HG02798 (cell line): ENCODE data around the gene MYO16.
"Not testable (repeated sequence)": the region's sequence is repeated elsewhere in the genome, so short reads cannot be mapped to it uniquely, and the experiment has no call there.

ENCODE experiments used
- ATAC-seq: cut with Tn5 transposase; IDR thresholded peaks from one replicate; pipeline ENCODE4 v1.9.1; 2021; ENCODE audit warnings: mild to moderate bottlenecking; ENCODE audit not compliant: unreplicated experiment, poor library complexity

The MYO16 gene

DNA sequence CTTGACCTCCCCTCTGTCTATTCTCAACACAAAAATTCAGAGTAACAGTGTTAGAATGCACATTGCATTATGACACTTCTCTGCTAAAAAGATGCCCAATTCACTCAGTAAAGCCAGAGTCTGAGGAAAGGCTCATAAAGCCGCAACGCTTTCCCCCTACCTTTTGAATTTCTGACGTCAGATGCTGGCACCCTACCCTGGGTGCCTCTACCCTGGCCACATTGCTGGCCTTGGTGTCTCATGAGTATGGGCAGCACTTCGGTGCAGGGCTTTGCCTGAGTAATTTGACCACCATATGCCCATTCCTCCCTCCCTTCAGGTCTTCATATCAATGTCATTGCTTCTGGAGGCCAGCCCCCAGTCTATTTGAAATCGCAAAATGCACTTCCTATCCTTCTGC, 229.3 kb downstream of the MYO16 start:
- ATAC-seq, result no peak

DNA sequence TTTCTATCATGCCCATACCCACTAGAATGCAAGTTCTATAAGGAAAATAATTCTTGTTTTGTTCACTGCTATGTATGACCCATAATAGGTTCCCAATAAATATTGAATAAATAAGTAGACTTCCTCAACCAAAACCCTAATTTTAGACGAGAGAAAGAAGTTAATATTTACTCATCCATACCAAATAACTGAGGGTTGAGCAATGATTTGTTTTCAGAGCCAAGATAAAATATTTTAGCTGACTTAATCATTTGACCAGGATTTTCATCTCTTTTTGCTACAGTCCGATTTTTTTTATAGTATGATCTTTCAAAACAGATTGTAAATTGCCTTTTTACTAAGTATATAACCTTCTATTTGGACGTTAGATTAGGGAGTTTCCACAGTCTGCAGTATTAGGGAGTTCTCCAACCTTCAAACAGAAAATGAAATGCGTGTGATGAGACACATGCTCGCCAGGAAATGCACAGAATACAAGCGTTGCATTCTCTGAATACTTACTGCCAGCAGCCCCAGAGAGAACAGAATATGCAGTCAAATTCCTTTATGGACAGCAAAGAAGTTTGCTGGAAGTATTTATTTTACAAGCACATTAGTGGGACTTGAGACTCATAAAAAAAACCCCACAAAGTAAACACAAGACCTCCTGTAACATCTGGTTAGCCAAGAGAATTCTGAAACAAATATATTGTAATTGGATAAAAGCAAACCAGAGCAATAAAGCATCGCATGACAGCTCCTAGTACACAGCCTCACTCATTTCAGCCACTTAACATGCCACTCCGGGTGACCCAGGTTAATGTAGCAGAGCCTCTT, 230.0 kb downstream of the MYO16 start:
- peak; percentile 49 for ATAC-seq

DNA sequence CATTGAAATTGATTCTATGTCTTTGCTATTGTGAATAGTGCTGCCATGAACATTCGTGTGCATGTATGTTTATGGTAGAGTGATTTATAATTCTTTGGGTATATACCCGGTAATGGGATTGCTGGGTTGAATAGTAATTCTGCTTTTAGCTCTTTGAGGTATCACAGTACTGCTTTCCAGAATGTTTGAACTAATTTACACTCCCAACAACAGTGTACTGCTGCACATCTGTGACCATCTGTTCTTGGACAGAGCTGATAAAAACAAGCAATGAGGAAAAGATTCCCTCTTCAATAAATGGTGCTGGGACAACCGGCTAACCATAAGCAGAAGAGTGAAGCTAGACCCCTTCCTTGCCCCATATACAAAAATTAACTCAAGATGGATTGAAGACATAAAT, 231.0 kb downstream of the MYO16 start:
- ATAC-seq, result no peak

DNA sequence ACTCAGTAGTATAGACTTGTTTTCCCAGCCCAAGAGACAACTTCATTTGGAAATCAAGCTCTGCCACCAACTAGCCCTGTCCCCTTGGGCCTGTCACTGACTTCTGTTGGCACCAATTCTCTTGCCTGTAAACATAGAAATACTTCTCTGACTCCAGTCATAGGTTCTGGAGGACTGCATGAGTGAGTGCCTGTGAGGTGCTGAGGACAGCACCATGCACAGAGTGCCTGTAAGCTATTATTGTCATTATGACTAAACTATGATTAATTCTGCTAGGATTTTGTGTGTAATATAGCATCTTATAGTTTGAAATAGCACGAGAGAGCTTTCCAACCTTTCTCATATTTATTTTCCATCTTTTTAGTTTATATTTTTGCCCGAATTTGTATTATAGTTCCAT, 247.9 kb downstream of the MYO16 start:
- no peak for ATAC-seq

GRCh38 chr13:108878732-108879131, 249.3 kb downstream of the MYO16 start:
- no peak for ATAC-seq

DNA sequence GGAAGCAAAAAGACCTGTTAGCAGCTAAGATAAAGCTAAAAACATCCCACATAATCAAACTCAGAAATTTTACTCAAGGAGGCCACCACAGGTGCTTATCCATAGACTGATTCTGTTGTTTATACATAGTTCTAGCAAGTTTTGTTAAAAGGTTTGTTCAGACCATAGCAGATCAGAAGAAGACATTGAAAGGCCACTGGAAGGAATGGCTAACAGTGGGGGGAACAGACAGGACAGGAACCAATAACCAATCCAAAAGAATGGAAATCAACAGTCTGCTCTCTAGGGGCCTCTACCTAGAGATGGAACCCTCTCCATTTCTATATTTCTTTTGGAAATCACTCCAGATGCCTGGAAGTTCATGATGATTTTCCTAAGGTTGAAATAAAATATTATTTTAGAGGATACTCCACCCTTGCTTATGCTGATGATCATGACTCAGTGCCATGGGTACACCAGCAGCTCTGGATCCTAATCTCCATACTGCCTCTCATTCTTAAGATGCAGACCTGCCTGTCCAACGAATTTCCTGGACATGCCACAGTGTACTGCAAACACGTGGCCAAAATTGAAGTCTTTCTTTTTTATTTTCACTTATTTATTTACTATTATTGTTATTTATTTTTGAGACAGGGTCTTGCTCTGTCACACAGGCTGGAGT, 260.0 kb downstream of the MYO16 start:
- ATAC-seq, result no peak

DNA sequence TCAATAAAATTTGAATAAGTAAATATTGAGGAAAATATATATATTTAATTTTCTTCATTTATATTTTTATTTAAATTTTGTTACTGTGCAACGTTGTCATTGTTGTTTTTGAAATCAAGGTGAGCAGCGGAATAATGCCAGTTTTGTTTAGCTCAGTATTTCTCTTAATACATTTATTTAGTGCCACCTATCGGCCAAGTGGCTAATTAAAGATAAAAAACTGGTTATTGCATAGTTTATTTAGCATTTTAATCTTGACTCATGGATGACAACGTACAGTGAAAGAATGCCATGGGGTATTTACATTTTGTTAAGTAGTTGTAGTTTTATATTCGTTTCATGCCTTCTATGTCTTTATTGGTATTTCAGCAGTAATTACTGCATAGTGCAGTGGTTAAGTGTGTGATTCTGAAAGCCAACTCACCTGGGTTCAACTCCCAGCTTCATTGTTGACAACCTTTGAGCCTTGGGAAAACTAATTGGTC, 265.9 kb downstream of the MYO16 start:
- no peak for ATAC-seq

- no peak for ATAC-seq
Observed at GRCh38 chr13:108897955-108898354, 268.5 kb downstream of the MYO16 start.

GRCh38 chr13:108902405-108903155, 273.2 kb downstream of the MYO16 start:
- ATAC-seq, result no peak

- no peak for ATAC-seq
Observed at GRCh38 chr13:108903613-108904012, 274.2 kb downstream of the MYO16 start.

DNA sequence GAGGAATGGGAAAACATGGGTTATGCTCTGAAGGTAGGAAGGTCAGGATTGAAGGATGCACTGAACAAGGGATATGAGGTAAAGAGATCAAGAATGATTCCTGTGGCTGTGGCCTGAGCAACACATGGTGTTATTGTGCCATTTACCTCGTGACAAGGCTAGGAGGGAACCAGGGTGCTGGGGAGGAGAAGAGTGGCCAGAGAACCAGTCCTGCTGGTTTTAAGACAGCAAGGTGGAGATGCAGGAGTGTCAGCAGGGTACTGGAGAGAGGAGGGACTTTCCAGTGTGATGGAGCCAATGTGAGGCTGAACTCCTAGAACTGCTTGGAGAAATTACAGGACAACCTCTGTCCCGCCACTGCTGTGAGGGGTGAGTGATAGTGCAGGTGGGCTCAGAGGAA, 282.4 kb downstream of the MYO16 start:
- no peak for ATAC-seq

GRCh38 chr13:108913731-108914130, 284.3 kb downstream of the MYO16 start:
- ATAC-seq, result not testable (repeated sequence)

DNA sequence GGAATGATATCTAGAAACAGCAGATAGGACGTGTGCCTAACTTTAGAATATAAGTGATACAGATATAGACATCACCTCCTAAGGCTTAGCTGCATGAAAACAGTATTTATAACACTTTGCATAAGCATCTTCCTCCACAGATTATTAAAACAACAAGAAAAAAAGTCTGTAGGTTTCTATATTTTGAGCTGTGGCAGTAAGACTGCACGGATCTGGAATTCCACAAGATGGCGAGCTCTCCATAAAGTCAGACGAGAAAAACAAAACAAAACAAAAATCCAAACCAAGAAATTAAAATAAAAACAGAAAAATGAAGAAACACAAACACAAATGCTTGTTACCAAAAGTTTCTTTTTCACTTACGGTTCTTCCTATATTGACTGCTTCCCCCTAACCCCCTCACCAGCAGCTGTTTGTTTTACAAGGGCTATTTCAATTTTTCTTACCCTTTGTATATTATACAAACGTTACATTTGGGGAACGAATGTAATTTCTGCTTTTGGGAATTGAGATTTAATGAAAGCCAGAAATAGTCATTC, 285.8 kb downstream of the MYO16 start:
- no peak for ATAC-seq

DNA sequence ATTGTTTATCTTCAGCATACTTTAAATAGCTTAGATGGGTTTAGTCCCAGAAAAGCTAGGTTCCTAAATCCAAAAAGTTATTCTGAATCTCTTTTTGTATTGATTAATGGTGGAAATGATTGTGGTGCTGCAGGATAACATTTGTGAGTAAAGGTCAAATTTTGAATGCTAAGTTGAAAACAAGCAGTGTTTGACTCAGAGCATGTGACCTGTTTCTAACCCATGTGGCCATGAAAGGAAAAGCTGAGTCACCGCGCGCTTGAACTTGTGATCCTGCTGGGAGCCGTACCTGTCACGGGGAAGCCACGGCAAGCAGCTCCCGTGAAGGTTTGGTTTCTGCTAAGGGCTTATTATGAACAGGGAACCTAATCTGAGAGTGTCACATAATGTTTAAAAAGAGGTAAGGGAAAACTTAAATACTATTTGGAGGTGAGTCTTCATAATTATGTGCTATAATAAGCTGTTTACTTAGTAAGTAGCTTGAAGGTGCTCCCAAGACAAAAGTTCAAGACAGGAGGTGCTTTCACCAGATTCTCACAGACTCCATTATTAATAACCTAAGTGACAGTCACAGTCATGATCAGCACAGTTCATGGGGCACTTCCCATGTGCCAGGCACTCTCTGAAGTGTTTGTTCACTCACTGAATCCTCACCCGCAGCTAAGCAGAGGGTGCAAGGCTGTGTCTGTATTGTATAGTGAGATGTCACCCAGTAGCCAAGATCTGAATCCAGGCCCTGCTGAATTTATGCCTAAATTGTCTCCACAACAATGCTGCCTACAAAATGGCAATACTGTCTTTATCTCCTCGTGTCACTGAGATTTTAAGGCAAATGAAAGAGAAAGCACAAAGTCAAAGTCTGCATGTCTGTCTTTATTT, 286.5 kb downstream of the MYO16 start:
- ATAC-seq, result peak; percentile 93

GRCh38 chr13:108917581-108917980, 288.2 kb downstream of the MYO16 start:
- ATAC-seq, result no peak

- no peak for ATAC-seq
Observed at GRCh38 chr13:108919036-108919907, 289.9 kb downstream of the MYO16 start.

GRCh38 chr13:108920137-108920536, 290.7 kb downstream of the MYO16 start:
- no peak for ATAC-seq

GRCh38 chr13:108921238-108921637, 291.8 kb downstream of the MYO16 start:
- no peak for ATAC-seq

DNA sequence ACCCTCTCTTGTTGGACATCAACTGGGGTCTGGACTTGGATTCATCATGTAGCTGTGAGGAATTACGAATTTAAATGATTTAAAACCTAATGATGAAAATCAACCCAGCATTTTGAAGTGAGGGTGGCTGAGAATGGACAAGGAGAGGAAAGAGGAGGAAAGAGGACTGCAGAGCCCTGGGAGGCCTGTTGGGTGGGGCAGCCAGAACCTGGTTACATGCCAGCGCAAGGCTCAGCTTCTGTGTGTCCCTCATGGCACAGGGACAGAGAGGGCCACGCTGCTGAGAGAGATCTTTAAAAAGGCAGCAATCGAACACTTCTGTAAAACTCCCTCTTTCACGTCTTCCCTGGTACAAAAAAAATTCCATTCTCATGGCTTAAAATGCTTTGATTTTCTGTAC, 292.7 kb downstream of the MYO16 start:
- ATAC-seq, result no peak
